ENCODE results near the gene SORCS1. TPM values are rescaled to one million over a fixed set of nuclear protein-coding genes. Genes with fewer than 3 reads are reported as not detected.

The SORCS1 gene
- total and polyA plus RNA-seq, 2 experiments from 2014 or later: 2.9 to 8.9 TPM

DNA sequence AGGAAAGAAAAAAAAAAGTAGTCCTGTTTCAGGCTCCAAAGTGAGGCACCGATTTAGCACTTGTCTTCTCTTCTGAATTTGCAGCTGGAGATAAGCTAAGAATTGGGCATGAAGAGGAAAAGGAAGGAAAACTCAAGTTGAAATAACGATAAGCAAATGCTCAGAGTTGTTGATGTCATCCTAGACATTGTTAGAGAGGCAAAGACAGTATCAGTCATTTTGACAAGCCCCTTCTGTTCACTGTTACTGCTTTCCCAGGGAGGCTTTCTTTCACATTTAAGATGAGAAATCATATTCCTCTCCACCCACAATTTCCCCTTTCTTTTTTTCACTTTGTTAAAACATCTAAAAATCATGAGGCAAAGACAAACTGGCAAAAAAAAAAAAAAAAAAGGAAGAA, 41.8 kb downstream of the SORCS1 start (continued):
- TF ChIP-seq, protein P1, sequence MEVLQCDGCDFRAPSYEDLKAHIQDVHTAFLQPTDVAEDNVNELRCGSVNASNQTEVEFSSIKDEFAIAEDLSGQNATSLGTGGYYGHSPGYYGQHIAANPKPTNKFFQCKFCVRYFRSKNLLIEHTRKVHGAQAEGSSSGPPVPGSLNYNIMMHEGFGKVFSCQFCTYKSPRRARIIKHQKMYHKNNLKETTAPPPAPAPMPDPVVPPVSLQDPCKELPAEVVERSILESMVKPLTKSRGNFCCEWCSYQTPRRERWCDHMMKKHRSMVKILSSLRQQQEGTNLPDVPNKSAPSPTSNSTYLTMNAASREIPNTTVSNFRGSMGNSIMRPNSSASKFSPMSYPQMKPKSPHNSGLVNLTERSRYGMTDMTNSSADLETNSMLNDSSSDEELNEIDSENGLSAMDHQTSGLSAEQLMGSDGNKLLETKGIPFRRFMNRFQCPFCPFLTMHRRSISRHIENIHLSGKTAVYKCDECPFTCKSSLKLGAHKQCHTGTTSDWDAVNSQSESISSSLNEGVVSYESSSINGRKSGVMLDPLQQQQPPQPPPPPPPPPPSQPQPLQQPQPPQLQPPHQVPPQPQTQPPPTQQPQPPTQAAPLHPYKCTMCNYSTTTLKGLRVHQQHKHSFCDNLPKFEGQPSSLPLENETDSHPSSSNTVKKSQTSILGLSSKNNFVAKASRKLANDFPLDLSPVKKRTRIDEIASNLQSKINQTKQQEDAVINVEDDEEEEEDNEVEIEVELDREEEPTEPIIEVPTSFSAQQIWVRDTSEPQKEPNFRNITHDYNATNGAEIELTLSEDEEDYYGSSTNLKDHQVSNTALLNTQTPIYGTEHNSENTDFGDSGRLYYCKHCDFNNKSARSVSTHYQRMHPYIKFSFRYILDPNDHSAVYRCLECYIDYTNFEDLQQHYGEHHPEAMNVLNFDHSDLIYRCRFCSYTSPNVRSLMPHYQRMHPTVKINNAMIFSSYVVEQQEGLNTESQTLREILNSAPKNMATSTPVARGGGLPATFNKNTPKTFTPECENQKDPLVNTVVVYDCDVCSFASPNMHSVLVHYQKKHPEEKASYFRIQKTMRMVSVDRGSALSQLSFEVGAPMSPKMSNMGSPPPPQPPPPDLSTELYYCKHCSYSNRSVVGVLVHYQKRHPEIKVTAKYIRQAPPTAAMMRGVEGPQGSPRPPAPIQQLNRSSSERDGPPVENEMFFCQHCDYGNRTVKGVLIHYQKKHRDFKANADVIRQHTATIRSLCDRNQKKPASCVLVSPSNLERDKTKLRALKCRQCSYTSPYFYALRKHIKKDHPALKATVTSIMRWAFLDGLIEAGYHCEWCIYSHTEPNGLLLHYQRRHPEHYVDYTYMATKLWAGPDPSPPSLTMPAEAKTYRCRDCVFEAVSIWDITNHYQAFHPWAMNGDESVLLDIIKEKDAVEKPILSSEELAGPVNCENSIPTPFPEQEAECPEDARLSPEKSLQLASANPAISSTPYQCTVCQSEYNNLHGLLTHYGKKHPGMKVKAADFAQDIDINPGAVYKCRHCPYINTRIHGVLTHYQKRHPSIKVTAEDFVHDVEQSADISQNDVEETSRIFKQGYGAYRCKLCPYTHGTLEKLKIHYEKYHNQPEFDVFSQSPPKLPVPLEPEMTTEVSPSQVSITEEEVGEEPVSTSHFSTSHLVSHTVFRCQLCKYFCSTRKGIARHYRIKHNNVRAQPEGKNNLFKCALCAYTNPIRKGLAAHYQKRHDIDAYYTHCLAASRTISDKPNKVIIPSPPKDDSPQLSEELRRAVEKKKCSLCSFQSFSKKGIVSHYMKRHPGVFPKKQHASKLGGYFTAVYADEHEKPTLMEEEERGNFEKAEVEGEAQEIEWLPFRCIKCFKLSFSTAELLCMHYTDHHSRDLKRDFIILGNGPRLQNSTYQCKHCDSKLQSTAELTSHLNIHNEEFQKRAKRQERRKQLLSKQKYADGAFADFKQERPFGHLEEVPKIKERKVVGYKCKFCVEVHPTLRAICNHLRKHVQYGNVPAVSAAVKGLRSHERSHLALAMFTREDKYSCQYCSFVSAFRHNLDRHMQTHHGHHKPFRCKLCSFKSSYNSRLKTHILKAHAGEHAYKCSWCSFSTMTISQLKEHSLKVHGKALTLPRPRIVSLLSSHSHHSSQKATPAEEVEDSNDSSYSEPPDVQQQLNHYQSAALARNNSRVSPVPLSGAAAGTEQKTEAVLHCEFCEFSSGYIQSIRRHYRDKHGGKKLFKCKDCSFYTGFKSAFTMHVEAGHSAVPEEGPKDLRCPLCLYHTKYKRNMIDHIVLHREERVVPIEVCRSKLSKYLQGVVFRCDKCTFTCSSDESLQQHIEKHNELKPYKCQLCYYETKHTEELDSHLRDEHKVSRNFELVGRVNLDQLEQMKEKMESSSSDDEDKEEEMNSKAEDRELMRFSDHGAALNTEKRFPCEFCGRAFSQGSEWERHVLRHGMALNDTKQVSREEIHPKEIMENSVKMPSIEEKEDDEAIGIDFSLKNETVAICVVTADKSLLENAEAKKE (CRISPR knock-in tag; IDR thresholded peaks at IDR 0.05): no peak
- no peak for TF ChIP-seq ZNF331 (CRISPR knock-in tag; IDR thresholded peaks at IDR 0.05; ENCODE audit: low read depth)
- TF ChIP-seq, protein P2, sequence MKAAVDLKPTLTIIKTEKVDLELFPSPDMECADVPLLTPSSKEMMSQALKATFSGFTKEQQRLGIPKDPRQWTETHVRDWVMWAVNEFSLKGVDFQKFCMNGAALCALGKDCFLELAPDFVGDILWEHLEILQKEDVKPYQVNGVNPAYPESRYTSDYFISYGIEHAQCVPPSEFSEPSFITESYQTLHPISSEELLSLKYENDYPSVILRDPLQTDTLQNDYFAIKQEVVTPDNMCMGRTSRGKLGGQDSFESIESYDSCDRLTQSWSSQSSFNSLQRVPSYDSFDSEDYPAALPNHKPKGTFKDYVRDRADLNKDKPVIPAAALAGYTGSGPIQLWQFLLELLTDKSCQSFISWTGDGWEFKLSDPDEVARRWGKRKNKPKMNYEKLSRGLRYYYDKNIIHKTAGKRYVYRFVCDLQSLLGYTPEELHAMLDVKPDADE (IDR thresholded peaks at IDR 0.05): no peak
- TF ChIP-seq ZNF114 (CRISPR knock-in tag; IDR thresholded peaks at IDR 0.05): no peak
- TF ChIP-seq EZH2phosphoT487 (IDR thresholded peaks at IDR 0.05; ENCODE audit: unreplicated experiment): no peak
- TF ChIP-seq, protein P3, sequence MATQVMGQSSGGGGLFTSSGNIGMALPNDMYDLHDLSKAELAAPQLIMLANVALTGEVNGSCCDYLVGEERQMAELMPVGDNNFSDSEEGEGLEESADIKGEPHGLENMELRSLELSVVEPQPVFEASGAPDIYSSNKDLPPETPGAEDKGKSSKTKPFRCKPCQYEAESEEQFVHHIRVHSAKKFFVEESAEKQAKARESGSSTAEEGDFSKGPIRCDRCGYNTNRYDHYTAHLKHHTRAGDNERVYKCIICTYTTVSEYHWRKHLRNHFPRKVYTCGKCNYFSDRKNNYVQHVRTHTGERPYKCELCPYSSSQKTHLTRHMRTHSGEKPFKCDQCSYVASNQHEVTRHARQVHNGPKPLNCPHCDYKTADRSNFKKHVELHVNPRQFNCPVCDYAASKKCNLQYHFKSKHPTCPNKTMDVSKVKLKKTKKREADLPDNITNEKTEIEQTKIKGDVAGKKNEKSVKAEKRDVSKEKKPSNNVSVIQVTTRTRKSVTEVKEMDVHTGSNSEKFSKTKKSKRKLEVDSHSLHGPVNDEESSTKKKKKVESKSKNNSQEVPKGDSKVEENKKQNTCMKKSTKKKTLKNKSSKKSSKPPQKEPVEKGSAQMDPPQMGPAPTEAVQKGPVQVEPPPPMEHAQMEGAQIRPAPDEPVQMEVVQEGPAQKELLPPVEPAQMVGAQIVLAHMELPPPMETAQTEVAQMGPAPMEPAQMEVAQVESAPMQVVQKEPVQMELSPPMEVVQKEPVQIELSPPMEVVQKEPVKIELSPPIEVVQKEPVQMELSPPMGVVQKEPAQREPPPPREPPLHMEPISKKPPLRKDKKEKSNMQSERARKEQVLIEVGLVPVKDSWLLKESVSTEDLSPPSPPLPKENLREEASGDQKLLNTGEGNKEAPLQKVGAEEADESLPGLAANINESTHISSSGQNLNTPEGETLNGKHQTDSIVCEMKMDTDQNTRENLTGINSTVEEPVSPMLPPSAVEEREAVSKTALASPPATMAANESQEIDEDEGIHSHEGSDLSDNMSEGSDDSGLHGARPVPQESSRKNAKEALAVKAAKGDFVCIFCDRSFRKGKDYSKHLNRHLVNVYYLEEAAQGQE (IDR thresholded peaks at IDR 0.05; ENCODE audit: unreplicated experiment): no peak

Measured in GM23338 (cell line).